Small intestine (tissue), 7 donors: Measurements from ENCODE around the gene ACY1. TPM values are rescaled to one million over a fixed set of nuclear protein-coding genes. Genes with fewer than 3 reads are reported as not detected.

Source experiments
- DNase-seq, 2 donors: peaks; one replicate each; pipeline versions ENCODE4 v3.0.0 to v3.0.0-alpha.2; 2013
- FAIRE-seq: peaks from 2 replicates; lab custom pipeline; 2012; peaks lifted over from hg19 to GRCh38; lab: Jason Lieb, UNC
- H3K27ac ChIP-seq, 3 donors: one replicate each; pipeline ENCODE4 v1.5.1; 2013; ENCODE audit warnings: low read length in 2 of 3, mild to moderate bottlenecking in 2 of 3, control low read depth in 1 of 3, inconsistent platforms in 1 of 3, low read depth in 1 of 3, moderate library complexity in 1 of 3
- H3K27me3 ChIP-seq, 3 donors: one replicate each; pipeline ENCODE4 v1.6.1; 2013; ENCODE audit warnings: low read length in 3 of 3, inconsistent platforms in 1 of 3; ENCODE audit not compliant: control insufficient read depth in 3 of 3, insufficient read depth in 3 of 3
- H3K36me3 ChIP-seq, 3 donors: one replicate each; pipeline ENCODE4 v1.6.1; 2013; ENCODE audit warnings: low read length in 3 of 3, inconsistent platforms in 1 of 3, low read depth in 1 of 3, mild to moderate bottlenecking in 1 of 3, moderate library complexity in 1 of 3; ENCODE audit not compliant: control insufficient read depth in 3 of 3, insufficient read depth in 2 of 3
- H3K4me1 ChIP-seq, 3 donors: one replicate each; pipeline ENCODE4 v1.6.1; 2013; ENCODE audit warnings: low read length in 2 of 3, inconsistent platforms in 1 of 3, low read depth in 1 of 3, mild to moderate bottlenecking in 1 of 3, moderate library complexity in 1 of 3; ENCODE audit not compliant: control insufficient read depth in 3 of 3, insufficient read depth in 2 of 3
- H3K4me3 ChIP-seq, 3 donors: one replicate each; pipeline ENCODE4 v1.5.1; 2013; ENCODE audit warnings: low read length in 3 of 3, control low read depth in 1 of 3, inconsistent platforms in 1 of 3, low read depth in 1 of 3, mild to moderate bottlenecking in 1 of 3, moderate library complexity in 1 of 3
- H3K9me3 ChIP-seq, 2 donors: one replicate each; pipeline ENCODE4 v1.6.1; 2013; ENCODE audit warnings: low read depth in 1 of 2, low read length in 1 of 2; ENCODE audit not compliant: control insufficient read depth in 2 of 2, insufficient read depth in 1 of 2
- WGBS, 3 donors: extraction: QIAGEN DNeasy Blood & Tissue Kit; methylation state at CpG; one replicate each; pipeline ENCODE4 v1.1.7; 2013; 5-methylcytosine and 5-hydroxymethylcytosine counted together
- polyA plus RNA-seq, 4 donors: library from polyadenylated mRNA; stranded (reverse) in 3 of 4; unstranded in 1 of 4; fragments of 200-250 nt in 3 of 4; fragments of 120-200 nt in 1 of 4; gene quantifications; one replicate each; pipeline versions ENCODE4 v1.2.1 to v1.2.3, GENCODE V29; 2013
- donor health status: healthy with polysubstance abuse.
- donor health status: control.
- donor health status: control.
- donor health status: Bipolar disorder and iron deficiency.
- donor health status: healthy.

ACY1 gene
- polyA plus RNA-seq, 4 donors, result 164 to 1,228 (median 588) TPM

DNA sequence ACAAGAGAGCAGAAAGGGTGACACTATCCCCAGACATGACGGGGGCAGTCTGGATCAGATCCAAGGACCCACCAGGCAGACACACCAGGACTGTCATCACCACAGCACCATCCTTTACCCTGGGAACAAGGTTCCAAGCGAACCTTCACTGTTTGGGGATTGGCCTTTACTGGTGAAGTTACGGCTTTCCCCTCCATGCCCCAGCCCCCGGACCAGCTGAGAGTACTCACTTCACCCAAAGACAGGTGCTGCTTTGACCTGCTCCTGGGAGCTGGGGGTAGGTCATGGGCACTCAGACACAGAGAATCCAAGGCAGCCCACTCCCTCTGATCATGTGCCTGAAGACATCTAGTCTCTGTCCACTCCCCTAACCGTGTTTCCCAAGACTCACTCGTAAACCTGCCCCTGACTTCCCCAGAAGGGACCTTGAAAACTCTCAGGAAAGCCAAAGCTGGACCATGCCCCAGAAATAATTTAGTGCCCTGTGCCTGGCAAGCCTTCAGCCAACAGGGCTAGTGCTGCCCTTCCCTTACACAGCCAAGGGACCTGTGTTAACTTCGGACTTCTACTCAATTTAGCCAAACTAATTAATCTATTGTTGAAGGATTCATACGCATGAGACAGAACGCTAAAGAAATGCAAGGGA lies 44.4 kb upstream of the ACY1 start:
- Histone ChIP-seq H3K9me3 (no peaks in the 10 kb centered on the region), H3K4me3 (no peak overlapping the region), H3K4me1 (peaks cover 3 to 22% (median 9%) of the 10 kb centered on the region in 3 donors), H3K36me3 (peaks cover 4 to 51% (median 11%) of the 10 kb centered on the region in 3 donors), H3K27ac (no peak overlapping the region), H3K27me3 (no peaks in the 10 kb centered on the region)
- DNase-seq (no peak), FAIRE-seq (no peak)
- WGBS, 3 donors, result 84 to 90% (median 87%) methylated on average over 9 of the region's 9 CpGs

- FAIRE-seq, result no peak
- Histone ChIP-seq H3K36me3 (peaks cover 2 to 45% (median 8%) of the 10 kb centered on the region in 3 donors), H3K27me3 (no peaks in the 10 kb centered on the region), H3K4me1 (peaks cover 3 to 22% (median 9%) of the 10 kb centered on the region in 3 donors), H3K4me3 (peak overlapping the region; percentile 67 to 93 (median 68)), H3K27ac (peak overlapping the region in 1 of 3 donors; percentile 17), H3K9me3 (no peaks in the 10 kb centered on the region)
- peak in 1 of 2 donors; percentile 25 for DNase-seq
- 27 to 33% (median 31%) methylated on average over 13 of the region's 13 CpGs for WGBS, 3 donors
Measured at GRCh38 chr3:51940648-51941462, 42.5 kb upstream of the ACY1 start.

- Histone ChIP-seq H3K36me3 (peaks cover 2 to 42% (median 8%) of the 10 kb centered on the region in 3 donors), H3K4me3 (peak overlapping the region; percentile 67 to 93 (median 68)), H3K4me1 (peaks cover 3 to 22% (median 9%) of the 10 kb centered on the region in 3 donors), H3K27me3 (no peaks in the 10 kb centered on the region), H3K27ac (peak overlapping the region in 2 of 3 donors; percentile 17 to 55), H3K9me3 (no peaks in the 10 kb centered on the region)
- WGBS, 3 donors, result 0 to 1% (median 0%) methylated on average over 20 of the region's 20 CpGs
- DNase-seq (no peak), FAIRE-seq (no peak)
Measured at GRCh38 chr3:51941463-51941797, 41.9 kb upstream of the ACY1 start.

DNA sequence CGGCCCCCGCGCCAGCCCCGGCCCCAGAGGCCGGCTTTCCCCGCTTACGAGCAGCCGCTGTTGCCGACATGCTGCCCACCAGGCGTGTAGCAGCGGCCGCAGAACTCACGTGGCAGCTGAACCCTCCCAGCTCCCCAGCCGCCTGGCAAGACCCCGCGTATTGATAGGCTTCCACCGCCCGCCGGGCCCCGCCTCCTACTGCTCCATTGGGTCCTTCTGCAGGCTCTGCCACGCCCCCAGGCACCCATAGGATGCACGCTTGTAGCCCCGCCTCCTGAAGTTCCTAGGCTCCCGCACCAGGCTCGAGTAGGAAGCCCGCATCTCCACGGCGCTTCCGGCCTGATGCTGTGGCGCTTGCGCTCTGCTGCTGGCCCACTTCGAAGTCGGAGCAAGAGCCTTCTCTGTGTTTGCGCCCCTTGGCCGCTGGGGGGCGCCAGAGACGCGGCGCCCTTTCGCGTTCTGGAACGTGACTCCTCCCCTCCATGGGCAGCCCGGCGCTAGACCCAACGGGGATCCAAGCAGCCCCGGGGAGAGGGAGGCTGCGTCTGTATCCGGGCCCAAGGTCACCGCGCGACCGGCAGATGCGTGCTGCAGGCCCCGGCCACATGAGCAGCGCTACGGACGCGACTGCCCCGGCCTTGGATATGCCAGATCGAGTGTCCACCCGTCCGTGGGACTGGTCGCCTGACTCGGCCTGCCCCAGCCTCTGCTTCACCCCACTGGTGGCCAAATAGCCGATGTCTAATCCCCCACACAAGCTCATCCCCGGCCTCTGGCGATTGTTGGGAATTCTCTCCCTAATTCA lies 41.3 kb upstream of the ACY1 start, which contains the start of the genes PARP3 and RRP9:
Gene PARP3, plus strand, starts transcription at position 566 of the 805 bp plus-strand sequence. CDS start 993 bp downstream, outside the sequence.
Gene RRP9, minus strand, starts transcription at position 107 of the 805 bp plus-strand sequence. Its CDS starts 37 bp downstream, at position 70.
- DNase-seq (peak; percentile 100), FAIRE-seq (peak; percentile 96)
- Histone ChIP-seq H3K4me1 (peaks cover 3 to 22% (median 9%) of the 10 kb centered on the region in 3 donors), H3K4me3 (peak within 1 kb of the TSS; percentile 67 to 93 (median 68)), H3K36me3 (peaks cover 2 to 37% (median 3%) of the 10 kb centered on the region in 3 donors), H3K27me3 (no peaks in the 10 kb centered on the region), H3K9me3 (no peaks in the 10 kb centered on the region), H3K27ac (peak within 1 kb of the TSS; percentile 93 to 97 (median 94))
- 1% methylated on average over 54 to 67 of the region's 67 CpGs for WGBS, 3 donors

- Histone ChIP-seq H3K4me3 (peak overlapping the region; percentile 24 to 93 (median 29)), H3K36me3 (peaks cover 0 to 33% (median 0%) of the 10 kb centered on the region in 3 donors), H3K4me1 (peaks cover 3 to 22% (median 9%) of the 10 kb centered on the region in 3 donors), H3K27ac (peak overlapping the region; percentile 93 to 97 (median 94)), H3K27me3 (no peaks in the 10 kb centered on the region), H3K9me3 (no peaks in the 10 kb centered on the region)
- WGBS, 3 donors, result 24 to 46% (median 32%) methylated on average over 17 of the region's 17 CpGs
- peak; percentile 80 to 82 for DNase-seq
- FAIRE-seq, result no peak
Measured at GRCh38 chr3:51942603-51943450, 40.5 kb upstream of the ACY1 start.

- peaks cover 3 to 22% (median 9%) of the 10 kb centered on the region in 3 donors for H3K4me1 ChIP-seq
- no peaks in the 10 kb centered on the region for H3K9me3 ChIP-seq
- WGBS, 3 donors, result 93 to 96% (median 93%) methylated on average over 21 of the region's 21 CpGs
- peaks cover 0 to 31% (median 0%) of the 10 kb centered on the region in 3 donors for H3K36me3 ChIP-seq
- FAIRE-seq (no peak), DNase-seq (no peak)
- peak overlapping the region; percentile 93 to 97 (median 94) for H3K27ac ChIP-seq
- no peaks in the 10 kb centered on the region for H3K27me3 ChIP-seq
- H3K4me3 ChIP-seq, result peak overlapping the region in 1 of 3 donors; percentile 29
Measured at GRCh38 chr3:51943451-51944391, 39.6 kb upstream of the ACY1 start.
